K562 (cell line): ENCODE measurements around the gene APP. TPM values are rescaled to one million over a fixed set of nuclear protein-coding genes. Genes with fewer than 3 reads are reported as not detected.

Source experiments
- RAD21 ChIP-seq, 2 experiments: fragments of 250-450 bp in 1 of 2; fragments of 450-650 bp in 1 of 2; sonication (Bioruptor Pico) in 1 of 2; formaldehyde crosslinking in 1 of 2; IDR thresholded peaks in 1 of 2; conservative IDR thresholded peaks in 1 of 2; 2 replicates each; pipeline versions ENCODE4 v1.4.0 to v1.8.0; 2020 to 2022; ENCODE audit warnings: mild to moderate bottlenecking in 2 of 2, moderate library complexity in 1 of 2
- SMC3 ChIP-seq: conservative IDR thresholded peaks from 2 replicates; pipeline ENCODE4 v1.6.1; 2011; ENCODE audit warnings: low read depth, low read length, improper control_type of control experiment; ENCODE audit not compliant: insufficient read depth
- polyA plus RNA-seq, 8 experiments: library from polyadenylated mRNA; depleted of rRNA in 4 of 8; stranded (reverse) in 5 of 8; unstranded in 3 of 8; fragments of >200 nt; fragmentation: Nextera tagmentation in 2 of 8; fragmentation: Illumina TruSeq in 1 of 8; extraction: Ambion mirVana in 2 of 8; extraction: Trizol in 1 of 8; gene quantifications; 2 replicates each; pipeline versions ENCODE4 v1.2.1 to v1.2.3, GENCODE V29; 2011 to 2014; ENCODE audit warnings: inconsistent platforms in 1 of 8, missing spikeins in 1 of 8
- total RNA-seq, 7 experiments: library from RNA; depleted of rRNA in 6 of 7; stranded (reverse); fragments of >200 nt in 6 of 7; fragmentation: Illumina TruSeq in 2 of 7; extraction: Trizol in 2 of 7; gene quantifications; 2 replicates each; pipeline versions ENCODE4 v1.2.1 to v1.2.3, GENCODE V29; 2011 to 2021; ENCODE audit warnings: low replicate concordance in 1 of 7
- TF ChIP-seq, protein P1 (sequence below), 2 experiments: fragments of 450-650 bp; formaldehyde crosslinking in 1 of 2; IDR thresholded peaks; 2 replicates each; pipeline versions ENCODE4 v1.4.0 to v1.6.1; 2014 to 2020; ENCODE audit warnings: mild to moderate bottlenecking in 2 of 2, borderline replicate concordance in 1 of 2, low read depth in 1 of 2

Gene APP
- total and polyA plus RNA-seq, 9 of the 15 experiments (the other 6 are each of a cell fraction or from before 2014, with no cell fraction given) = 0.01 to 1.5 (median 0.16) TPM; not detected in 5

GRCh38 chr21:25862596-25862995 is 308.0 kb downstream of the APP start (continued):
- TF ChIP-seq, protein P1, sequence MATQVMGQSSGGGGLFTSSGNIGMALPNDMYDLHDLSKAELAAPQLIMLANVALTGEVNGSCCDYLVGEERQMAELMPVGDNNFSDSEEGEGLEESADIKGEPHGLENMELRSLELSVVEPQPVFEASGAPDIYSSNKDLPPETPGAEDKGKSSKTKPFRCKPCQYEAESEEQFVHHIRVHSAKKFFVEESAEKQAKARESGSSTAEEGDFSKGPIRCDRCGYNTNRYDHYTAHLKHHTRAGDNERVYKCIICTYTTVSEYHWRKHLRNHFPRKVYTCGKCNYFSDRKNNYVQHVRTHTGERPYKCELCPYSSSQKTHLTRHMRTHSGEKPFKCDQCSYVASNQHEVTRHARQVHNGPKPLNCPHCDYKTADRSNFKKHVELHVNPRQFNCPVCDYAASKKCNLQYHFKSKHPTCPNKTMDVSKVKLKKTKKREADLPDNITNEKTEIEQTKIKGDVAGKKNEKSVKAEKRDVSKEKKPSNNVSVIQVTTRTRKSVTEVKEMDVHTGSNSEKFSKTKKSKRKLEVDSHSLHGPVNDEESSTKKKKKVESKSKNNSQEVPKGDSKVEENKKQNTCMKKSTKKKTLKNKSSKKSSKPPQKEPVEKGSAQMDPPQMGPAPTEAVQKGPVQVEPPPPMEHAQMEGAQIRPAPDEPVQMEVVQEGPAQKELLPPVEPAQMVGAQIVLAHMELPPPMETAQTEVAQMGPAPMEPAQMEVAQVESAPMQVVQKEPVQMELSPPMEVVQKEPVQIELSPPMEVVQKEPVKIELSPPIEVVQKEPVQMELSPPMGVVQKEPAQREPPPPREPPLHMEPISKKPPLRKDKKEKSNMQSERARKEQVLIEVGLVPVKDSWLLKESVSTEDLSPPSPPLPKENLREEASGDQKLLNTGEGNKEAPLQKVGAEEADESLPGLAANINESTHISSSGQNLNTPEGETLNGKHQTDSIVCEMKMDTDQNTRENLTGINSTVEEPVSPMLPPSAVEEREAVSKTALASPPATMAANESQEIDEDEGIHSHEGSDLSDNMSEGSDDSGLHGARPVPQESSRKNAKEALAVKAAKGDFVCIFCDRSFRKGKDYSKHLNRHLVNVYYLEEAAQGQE (IDR thresholded peaks at IDR 0.05; ENCODE audit: borderline replicate concordance) = peak; percentile 57; the same call in 1 of the 2 replicates
- TF ChIP-seq, protein P1 (CRISPR knock-in tag; IDR thresholded peaks at IDR 0.05; ENCODE audit: low read depth) = no peak
- TF ChIP-seq RAD21 (CRISPR knock-in tag; conservative IDR thresholded peaks at IDR 0.05 in 1 of 2, IDR thresholded peaks at IDR 0.05 in 1 of 2) (peak; percentile 59 to 78), SMC3 (peak; percentile 64)
